Stimulated activated CD4-positive, alpha-beta T cell treated with anti-CD3 and anti-CD28 coated beads, Interleukin-2, amount 100 ng/mL, for 24 hours (primary cell): ENCODE measurements around the gene MIPEP.
"Not testable (repeated sequence)": the region's sequence is repeated elsewhere in the genome, so short reads cannot be mapped to it uniquely, and the experiment has no call there.

Source experiments
- DNase-seq, 2 donors: peaks; one replicate each; pipeline ENCODE4 v3.0.0-alpha.2; 2020

The MIPEP gene

GRCh38 chr13:23884361-23884760 lies 4.8 kb downstream of the MIPEP start:
- DNase-seq, result not testable (repeated sequence)

GRCh38 chr13:23883255-23883654 lies 5.9 kb downstream of the MIPEP start:
- no peak for DNase-seq

GRCh38 chr13:23881402-23881800 lies 7.8 kb downstream of the MIPEP start:
- DNase-seq, result not testable (repeated sequence)

GRCh38 chr13:23880493-23881401 lies 8.5 kb downstream of the MIPEP start:
- DNase-seq, result not testable (repeated sequence)

- DNase-seq, result no peak
These were observed 11.9 kb downstream of the MIPEP start for GRCh38 chr13:23877286-23877685.

GRCh38 chr13:23876265-23876664 lies 12.9 kb downstream of the MIPEP start:
- DNase-seq, result no peak

GRCh38 chr13:23871616-23872220 lies 17.5 kb downstream of the MIPEP start:
- no peak for DNase-seq

- no peak for DNase-seq
These were observed 18.7 kb downstream of the MIPEP start for GRCh38 chr13:23870356-23871140.

GRCh38 chr13:23868521-23868920 lies 20.7 kb downstream of the MIPEP start:
- DNase-seq, result no peak

GRCh38 chr13:23867027-23867491 lies 22.1 kb downstream of the MIPEP start:
- no peak for DNase-seq

GRCh38 chr13:23866420-23867026 lies 22.7 kb downstream of the MIPEP start:
- DNase-seq, result no peak

- no peak for DNase-seq
These were observed 23.3 kb downstream of the MIPEP start for GRCh38 chr13:23865906-23866305.

- no peak for DNase-seq
These were observed 24.2 kb downstream of the MIPEP start for GRCh38 chr13:23865026-23865425.

GRCh38 chr13:23861310-23861709 lies 27.9 kb downstream of the MIPEP start:
- no peak for DNase-seq

- DNase-seq, result no peak
These were observed 29.3 kb downstream of the MIPEP start for GRCh38 chr13:23859904-23860303.

- no peak for DNase-seq
These were observed 29.7 kb downstream of the MIPEP start for GRCh38 chr13:23859455-23859854.

GRCh38 chr13:23858546-23858945 lies 30.7 kb downstream of the MIPEP start:
- no peak for DNase-seq

GRCh38 chr13:23856008-23856750 lies 33.0 kb downstream of the MIPEP start:
- no peak for DNase-seq

- no peak for DNase-seq
These were observed 33.8 kb downstream of the MIPEP start for GRCh38 chr13:23855360-23855759.

- DNase-seq, result no peak
These were observed 36.8 kb downstream of the MIPEP start for GRCh38 chr13:23852351-23852750.

- no peak for DNase-seq
These were observed 38.1 kb downstream of the MIPEP start for GRCh38 chr13:23851106-23851505.

GRCh38 chr13:23850134-23850533 lies 39.1 kb downstream of the MIPEP start:
- DNase-seq, result no peak
